ENCODE data around the gene RAB40C. TPM values are rescaled to one million over a fixed set of nuclear protein-coding genes. Genes with fewer than 3 reads are reported as not detected.

The RAB40C gene
- total and polyA plus RNA-seq, 3 donors from 2014 or later: 27.6 to 51.2 (median 47.9) TPM

DNA sequence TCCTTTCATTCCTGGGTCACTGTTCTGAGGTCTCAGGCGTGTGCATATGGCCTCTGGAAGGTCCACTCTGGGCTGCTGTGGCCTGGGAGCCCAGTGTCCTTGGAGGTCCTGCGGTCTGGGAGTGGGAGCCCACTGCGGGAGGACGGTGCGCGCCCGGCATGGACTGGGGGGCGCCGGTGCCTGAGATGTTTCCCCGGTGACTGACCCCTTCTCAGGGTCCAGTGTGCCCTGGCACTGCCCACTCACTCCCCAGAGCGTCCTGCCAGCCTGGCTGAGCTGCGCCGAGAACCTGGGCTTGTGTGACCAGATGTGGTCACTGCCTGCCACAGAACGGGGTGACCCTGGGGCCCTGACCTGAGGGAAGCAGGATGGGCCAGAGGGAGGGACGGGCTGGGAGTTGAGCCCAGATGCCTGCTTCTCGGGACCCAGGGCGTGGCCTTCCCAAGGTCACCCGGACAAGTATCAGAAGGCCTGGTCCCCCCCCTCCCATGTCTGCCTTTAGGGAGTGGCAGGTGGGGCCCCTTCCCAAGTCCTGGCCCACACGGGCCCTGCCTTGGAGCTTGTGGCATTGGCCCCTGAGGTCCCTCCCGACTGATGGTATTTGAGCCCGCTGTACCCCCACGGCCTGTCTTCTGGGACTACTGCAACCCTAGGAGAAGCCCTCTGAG is 84.5 kb downstream of the RAB40C start:
- Histone ChIP-seq H3K4me1 (peaks cover 26% of the 10 kb centered on the region), H3K9me3 (no peaks in the 10 kb centered on the region), H3K27ac (no peak overlapping the region), H3K27me3 (no peaks in the 10 kb centered on the region), H3K36me3 (ENCODE audit: low read depth, missing control alignments) (no peaks in the 10 kb centered on the region), H3K4me3 (no peak overlapping the region)
- intact Hi-C loops (cut with DNase I; ENCODE audit: low total_unique reads): no loop called here
- WGBS, 2 donors: 52 to 61% methylated on average over 6 to 21 of the region's 22 CpGs
- no peak for TF ChIP-seq POLR2A (IDR thresholded peaks at IDR 0.05)
- TF ChIP-seq, protein P1, sequence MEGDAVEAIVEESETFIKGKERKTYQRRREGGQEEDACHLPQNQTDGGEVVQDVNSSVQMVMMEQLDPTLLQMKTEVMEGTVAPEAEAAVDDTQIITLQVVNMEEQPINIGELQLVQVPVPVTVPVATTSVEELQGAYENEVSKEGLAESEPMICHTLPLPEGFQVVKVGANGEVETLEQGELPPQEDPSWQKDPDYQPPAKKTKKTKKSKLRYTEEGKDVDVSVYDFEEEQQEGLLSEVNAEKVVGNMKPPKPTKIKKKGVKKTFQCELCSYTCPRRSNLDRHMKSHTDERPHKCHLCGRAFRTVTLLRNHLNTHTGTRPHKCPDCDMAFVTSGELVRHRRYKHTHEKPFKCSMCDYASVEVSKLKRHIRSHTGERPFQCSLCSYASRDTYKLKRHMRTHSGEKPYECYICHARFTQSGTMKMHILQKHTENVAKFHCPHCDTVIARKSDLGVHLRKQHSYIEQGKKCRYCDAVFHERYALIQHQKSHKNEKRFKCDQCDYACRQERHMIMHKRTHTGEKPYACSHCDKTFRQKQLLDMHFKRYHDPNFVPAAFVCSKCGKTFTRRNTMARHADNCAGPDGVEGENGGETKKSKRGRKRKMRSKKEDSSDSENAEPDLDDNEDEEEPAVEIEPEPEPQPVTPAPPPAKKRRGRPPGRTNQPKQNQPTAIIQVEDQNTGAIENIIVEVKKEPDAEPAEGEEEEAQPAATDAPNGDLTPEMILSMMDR (IDR thresholded peaks at IDR 0.05): no peak
- DNase-seq: peak; percentile 58

DNA sequence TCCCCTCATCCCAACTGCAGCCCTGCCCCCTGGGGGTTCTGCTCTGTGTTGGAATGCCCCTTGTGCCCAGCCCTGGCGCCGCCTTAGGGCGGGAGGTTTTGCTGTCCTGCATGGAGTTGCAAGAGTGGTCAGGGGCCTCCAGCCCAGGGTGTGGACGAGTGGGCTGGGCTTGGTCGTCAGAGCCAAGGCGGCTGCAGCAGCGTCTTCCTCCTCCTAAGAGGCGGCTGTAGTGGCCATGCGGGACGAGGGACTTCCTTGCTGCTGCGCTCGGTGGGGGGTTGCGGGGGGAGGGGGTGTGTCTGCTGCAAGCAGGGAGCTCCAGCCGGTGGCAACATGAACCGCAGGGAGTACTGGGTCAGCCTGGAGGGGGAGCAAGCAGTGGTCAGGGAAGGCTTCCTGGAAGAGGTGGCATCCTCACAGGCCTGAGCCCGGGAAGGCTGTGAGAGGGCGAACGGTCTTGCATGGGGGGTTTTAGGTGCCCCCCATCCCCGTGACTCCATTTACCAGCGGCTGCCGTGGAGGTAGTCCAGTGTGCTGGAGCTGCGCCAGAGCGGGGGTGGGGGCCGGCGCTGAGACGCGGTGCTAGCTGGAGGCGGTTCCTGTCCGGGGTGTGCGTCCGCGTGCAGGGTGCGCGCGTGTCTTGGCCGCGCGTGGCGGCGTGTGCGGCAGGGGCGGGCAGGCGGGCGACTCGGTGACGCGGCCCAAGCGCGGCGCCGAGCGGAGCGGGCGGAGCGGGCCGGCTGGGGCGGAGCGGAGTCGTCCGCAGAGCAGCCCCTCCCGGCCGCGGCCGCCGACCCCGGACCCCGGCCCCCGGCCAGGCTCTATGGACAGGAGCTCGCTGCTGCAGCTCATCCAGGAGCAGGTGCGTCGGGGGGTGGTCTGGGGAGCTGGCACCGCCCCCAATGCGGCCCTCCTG is 85.4 kb downstream of the RAB40C start, which contains the start of gene RHBDL1:
Gene RHBDL1 (plus strand): TSS at position 704 of the 916 bp plus-strand sequence. CDS start 120 bp downstream, at position 824.
- intact Hi-C loops (cut with DNase I; ENCODE audit: low total_unique reads): no loop called here
- TF ChIP-seq, protein P1 (IDR thresholded peaks at IDR 0.05): no peak
- TF ChIP-seq POLR2A (IDR thresholded peaks at IDR 0.05): no peak
- 6 to 11% methylated on average over 3 to 61 of the region's 73 CpGs for WGBS, 2 donors
- Histone ChIP-seq H3K9me3 (no peaks in the 10 kb centered on the region), H3K4me3 (peak within 1 kb of the TSS in 1 of 2 donors; percentile 24), H3K27ac (peak within 1 kb of the TSS in 1 of 2 donors; percentile 64), H3K27me3 (no peaks in the 10 kb centered on the region), H3K4me1 (peaks cover 26% of the 10 kb centered on the region), H3K36me3 (ENCODE audit: low read depth, missing control alignments) (no peaks in the 10 kb centered on the region)
- DNase-seq: no peak

DNA sequence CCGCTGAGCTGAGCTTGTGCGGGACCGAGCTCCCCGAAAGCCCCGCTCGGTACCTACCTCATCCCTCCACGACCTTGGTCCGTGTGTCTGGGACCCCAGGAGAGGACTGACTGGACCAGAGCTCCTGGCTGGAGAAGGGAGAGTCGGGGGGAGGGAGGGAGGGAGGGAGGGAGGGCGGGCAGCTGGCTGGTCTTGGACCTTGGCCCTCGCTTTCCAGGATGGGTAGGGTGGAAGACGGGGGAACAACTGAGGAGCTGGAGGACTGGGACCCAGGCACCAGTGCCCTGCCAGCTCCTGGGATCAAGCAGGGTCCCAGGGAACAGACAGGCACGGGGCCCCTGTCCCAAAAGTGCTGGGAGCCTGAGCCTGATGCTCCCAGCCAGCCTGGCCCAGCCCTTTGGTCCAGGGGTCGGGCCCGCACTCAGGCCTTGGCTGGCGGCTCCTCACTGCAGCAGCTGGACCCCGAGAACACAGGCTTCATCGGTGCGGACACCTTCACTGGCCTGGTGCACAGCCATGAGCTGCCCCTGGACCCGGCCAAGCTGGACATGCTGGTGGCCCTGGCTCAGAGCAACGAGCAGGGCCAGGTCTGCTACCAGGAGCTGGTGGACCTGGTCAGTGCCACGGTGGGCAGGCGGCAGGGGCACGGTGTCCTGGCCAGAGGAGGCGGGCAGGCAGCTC is 86.2 kb downstream of the RAB40C start:
- DNase-seq: no peak
- intact Hi-C loops (cut with DNase I; ENCODE audit: low total_unique reads): no loop called here
- H3K27ac ChIP-seq: peak overlapping the region in 1 of 2 donors; percentile 64
- H3K9me3 ChIP-seq: no peaks in the 10 kb centered on the region
- H3K4me3 ChIP-seq: peak overlapping the region in 1 of 2 donors; percentile 24
- H3K36me3 ChIP-seq (ENCODE audit: low read depth, missing control alignments): no peaks in the 10 kb centered on the region
- 34 to 43% methylated on average over 7 to 25 of the region's 25 CpGs for WGBS, 2 donors
- peaks cover 29% of the 10 kb centered on the region for H3K4me1 ChIP-seq
- no peak for TF ChIP-seq POLR2A (IDR thresholded peaks at IDR 0.05)
- TF ChIP-seq, protein P1 (IDR thresholded peaks at IDR 0.05): no peak
- no peaks in the 10 kb centered on the region for H3K27me3 ChIP-seq

DNA sequence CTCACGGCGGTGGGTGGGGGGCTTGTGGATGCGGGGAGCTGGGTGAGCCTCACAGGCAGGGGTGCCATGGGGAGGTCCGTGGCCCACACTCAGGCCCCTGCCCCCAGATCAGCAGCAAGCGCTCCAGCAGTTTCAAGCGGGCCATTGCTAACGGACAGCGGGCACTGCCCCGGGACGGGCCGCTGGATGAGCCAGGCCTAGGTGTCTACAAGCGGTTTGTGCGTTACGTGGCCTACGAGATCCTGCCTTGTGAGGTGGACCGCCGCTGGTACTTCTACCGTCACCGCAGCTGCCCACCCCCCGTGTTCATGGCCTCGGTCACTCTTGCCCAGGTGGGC is 86.7 kb downstream of the RAB40C start:
- Histone ChIP-seq H3K36me3 (ENCODE audit: low read depth, missing control alignments) (no peaks in the 10 kb centered on the region), H3K9me3 (no peaks in the 10 kb centered on the region), H3K27me3 (no peaks in the 10 kb centered on the region), H3K4me1 (peaks cover 34% of the 10 kb centered on the region), H3K4me3 (no peak overlapping the region), H3K27ac (no peak overlapping the region)
- DNase-seq: no peak
- WGBS, 2 donors: 87 to 94% methylated on average over 10 to 21 of the region's 21 CpGs
- intact Hi-C loops (cut with DNase I; ENCODE audit: low total_unique reads): no loop called here
- TF ChIP-seq POLR2A (IDR thresholded peaks at IDR 0.05): no peak
- TF ChIP-seq, protein P1 (IDR thresholded peaks at IDR 0.05): no peak
